Skin of body (tissue), 2 donors: Measurements from ENCODE around the gene ZNF316. TPM values are rescaled to one million over a fixed set of nuclear protein-coding genes. Genes with fewer than 3 reads are reported as not detected.
"Not testable (repeated sequence)": the region's sequence is repeated elsewhere in the genome, so short reads cannot be mapped to it uniquely, and the experiment has no call there.

Experiments used
- DNase-seq: peaks from one replicate; lab custom pipeline; 2025; lab: John Stamatoyannopoulos, UW
- total RNA-seq: library from RNA; depleted of rRNA; stranded (reverse); fragments of >200 nt; gene quantifications from one replicate; pipeline ENCODE4 v1.2.3, GENCODE V29; 2014

Gene ZNF316
- total RNA-seq, 1 donor from 2014 or later: 13.4 TPM

DNA sequence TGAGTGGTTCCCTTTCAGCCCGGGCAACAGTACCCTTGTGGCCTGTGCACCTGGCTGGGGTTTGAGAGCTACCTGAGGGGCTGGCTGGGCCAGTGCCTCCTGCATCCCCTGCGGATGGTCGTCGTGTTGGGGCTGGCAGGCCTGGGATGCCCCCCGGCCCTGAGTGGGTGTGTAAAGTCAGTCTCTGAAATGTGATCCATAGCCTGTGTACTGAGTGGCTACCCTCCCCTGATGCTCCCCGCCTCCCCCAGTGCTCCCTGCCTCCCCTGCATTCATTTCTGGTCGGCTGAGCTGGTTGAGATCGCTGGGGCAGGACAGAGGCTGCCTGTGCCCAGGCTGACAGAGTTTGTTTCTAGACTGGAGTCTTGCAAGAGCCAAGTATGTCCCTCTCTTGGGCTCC is 9.3 kb downstream of the ZNF316 start:
- DNase-seq: no peak

DNA sequence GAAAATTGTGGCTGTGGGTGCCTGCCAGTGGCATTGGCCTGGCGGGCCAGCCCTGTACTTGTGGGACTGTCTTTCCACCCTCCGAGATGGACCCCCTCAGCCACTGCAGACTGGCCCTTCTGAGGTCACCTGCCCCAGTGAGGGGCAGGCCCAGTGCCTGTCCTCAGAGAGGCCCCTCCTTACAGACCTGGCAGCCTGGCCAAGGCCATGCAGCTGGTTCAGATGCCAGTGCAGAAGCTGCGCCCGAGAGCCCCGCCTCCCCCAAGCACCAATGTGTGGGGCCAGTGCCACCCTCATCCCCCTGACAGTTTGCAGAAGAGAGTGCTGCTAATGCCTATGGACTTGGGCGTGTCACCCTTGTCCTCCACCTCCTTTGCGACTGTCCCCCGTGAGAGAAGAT is 10.0 kb downstream of the ZNF316 start:
- DNase-seq: no peak

DNA sequence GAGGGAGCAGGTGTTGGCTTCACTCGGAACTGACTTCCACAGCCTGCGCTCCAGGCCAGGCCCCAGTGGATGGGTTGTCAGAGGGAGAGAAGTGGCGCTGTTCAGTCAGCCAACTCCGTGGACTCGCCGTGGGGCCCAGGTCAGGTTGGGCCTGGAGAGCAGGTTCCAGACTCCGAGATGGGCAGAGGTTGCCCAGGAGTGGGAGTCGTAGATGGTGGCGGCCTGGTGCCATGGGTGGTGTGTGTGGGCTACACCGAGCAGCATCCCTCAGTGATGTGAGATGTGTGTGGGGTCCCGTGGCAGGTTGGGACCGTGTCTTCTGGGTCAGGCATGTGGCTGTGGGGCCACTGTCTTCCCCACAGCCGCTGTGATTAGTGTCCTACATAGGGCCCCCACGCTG is 10.4 kb downstream of the ZNF316 start:
- DNase-seq: no peak

DNA sequence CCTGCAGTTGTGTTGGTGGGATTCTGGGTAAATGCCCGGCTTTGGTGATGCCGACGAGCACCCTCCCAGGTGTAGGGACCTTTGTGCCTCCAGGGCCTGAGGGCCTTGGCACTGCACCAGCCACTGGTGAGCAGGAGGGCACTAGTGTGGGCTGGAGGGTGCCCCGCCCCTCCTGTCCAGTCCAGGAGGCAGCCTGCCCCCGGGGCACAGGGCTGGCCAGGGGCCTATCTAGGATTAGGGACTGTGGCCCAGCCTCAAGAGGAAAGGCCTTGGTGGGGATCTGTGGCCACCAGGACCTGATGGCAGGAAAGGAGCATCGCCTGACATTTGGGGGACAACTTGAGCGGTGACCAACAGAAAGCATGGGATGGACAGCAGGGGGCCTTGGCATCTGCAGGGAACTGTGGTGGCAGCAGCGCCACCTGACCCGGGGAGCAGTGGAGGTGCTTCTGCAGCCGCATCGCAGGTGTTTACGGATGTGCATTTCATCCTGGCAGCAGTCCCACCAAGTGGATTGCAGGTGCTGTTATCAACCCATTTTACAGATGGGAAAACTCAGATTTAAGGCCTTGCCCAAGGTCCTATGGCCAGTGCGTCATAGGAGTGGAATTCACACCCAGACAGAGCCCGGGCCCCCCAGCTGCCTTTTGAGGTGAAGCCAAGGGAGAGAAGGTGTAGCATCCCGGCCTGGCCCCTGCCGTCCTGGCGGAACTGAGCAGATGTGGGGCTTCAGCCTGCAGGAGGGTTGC is 11.1 kb downstream of the ZNF316 start:
- no peak for DNase-seq

DNA sequence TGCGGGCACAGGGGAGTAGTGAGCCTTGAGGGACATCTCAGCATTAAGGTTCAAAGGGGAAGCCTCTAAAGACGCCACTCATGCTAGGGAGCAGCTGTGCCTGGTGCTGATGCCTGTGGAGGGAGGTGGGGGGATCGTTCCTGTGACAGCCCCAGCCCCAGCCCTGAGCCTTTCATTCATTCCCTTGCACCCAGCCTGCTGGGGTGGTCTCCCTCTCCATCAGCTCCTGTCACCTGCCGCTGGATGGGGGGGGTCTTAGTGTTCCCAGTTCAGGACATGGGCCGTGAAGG is 11.6 kb downstream of the ZNF316 start:
- no peak for DNase-seq

DNA sequence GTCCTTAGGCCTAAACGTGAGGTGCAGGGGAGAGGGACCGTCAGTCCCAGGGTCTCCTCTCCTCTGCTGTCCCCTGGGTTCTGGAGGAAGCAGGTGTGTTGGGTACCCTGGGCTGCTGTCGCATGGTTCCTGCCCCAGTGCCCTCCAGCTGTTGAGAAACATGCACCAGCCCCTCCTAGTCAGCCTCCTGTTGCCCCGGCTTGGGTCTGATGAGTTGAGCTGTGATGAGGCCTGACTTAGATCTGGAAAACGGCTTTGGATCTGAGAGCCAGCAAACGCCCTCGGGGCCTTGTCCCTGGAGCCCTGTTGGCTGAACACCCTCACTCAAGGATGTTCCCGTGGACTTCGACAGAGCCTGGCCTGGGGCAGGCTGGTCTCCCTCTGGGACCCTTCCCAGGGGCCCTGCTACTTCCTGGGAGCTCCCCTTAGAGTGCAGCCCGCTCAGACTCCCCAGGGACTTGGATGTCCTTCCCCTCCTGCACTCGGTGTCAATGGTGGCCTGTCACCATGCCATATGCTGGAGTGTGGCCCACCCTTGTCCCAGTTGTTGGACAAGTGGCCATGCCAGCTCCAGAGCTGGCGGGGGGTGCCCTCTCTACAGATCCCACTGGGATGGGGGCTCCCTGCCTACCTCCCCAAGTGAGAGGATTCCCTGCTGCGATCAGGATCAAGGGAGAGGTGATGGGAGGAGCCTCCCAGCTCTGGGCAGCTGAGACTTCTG is 12.3 kb downstream of the ZNF316 start:
- DNase-seq: no peak

DNA sequence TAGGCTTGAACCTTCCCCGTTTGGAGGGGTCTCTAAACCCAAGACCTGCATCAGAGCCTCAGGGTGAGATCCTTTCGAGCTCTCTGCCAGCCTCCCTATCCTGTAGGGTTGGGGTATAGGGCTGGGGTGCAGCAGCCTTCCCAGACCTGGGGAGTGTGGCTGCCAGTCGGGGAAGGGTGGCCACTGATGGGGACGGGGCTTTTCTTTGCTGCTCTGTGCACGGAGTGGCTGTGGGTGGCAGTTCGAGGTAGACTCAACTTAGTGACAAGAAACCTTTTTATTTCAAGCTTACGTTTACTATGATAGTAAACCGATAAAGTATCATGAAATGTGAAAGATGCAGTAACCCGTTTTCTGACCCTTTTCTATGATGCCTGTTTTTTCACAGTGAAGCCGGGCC is 13.0 kb downstream of the ZNF316 start:
- DNase-seq: no peak

DNA sequence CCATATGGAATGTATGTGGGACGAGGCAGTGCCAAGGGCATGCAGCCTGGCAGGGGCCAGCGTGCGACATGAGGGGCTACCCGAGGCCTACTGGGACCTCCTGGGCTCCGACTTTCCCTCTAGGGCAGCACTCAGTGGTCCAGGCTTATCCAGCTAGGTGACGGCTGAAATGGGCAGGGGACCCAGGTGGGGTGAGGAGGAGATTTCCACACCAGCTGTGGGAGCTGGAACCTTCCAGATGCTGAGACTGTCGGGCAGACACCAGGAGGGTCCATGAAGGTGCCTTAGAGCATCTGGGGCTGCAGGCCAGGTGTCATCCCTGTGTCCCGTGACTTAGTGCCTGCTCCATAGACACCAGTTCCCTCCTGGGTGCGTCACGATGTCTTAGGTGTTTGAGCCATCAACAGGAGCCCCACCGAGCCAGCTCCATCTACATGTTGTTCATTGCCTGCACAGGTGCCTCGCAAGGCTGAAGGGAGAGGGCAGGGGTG is 13.4 kb downstream of the ZNF316 start:
- DNase-seq: no peak

DNA sequence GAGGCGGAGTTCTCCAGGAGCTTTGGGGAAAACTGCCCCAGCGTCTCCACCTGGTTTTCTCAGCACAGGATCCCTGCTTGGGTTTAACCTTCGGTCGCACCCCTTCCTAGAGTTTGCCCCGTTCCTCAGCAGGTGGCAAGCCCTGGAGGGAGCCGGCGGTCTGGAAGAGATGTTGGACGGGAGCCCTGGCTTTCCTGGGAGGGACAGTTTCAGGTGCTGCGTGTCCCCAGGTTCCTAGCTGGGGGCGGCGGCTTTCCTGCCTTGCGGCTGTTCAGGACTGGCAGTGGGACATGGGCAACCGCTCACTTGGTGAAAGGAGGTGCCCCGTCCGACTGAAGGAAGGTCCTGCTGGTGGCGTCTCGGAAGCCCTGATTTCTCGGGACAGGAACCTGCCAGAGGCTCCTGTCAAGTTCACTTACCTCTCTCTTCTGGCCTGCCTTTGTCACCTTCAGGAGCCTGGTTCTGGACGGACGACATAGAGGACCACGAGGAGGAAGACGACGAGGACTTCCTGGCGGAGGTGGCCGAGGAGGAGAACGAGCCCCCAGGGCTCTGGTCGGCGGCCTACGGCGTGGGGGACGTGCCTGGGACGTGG is 14.8 kb downstream of the ZNF316 start:
- no peak for DNase-seq

DNA sequence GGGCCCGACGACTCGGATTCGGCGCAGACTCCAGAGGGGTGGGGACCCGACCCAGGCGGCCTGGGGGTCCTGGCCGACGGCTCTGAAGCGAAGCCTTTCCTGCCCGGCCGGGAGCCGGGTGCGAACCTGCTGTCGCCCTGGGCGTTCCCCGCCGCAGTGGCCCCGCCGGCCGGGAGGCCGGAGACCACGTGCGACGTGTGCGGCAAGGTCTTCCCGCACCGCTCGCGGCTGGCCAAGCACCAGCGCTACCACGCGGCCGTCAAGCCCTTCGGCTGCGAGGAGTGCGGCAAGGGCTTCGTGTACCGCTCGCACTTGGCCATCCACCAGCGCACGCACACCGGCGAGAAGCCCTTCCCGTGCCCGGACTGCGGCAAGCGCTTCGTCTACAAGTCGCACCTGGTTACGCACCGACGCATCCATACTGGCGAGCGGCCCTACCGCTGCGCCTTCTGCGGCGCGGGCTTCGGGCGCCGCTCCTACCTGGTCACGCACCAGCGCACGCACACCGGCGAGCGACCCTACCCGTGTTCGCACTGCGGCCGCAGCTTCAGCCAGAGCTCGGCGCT is 15.4 kb downstream of the ZNF316 start:
- no peak for DNase-seq

DNA sequence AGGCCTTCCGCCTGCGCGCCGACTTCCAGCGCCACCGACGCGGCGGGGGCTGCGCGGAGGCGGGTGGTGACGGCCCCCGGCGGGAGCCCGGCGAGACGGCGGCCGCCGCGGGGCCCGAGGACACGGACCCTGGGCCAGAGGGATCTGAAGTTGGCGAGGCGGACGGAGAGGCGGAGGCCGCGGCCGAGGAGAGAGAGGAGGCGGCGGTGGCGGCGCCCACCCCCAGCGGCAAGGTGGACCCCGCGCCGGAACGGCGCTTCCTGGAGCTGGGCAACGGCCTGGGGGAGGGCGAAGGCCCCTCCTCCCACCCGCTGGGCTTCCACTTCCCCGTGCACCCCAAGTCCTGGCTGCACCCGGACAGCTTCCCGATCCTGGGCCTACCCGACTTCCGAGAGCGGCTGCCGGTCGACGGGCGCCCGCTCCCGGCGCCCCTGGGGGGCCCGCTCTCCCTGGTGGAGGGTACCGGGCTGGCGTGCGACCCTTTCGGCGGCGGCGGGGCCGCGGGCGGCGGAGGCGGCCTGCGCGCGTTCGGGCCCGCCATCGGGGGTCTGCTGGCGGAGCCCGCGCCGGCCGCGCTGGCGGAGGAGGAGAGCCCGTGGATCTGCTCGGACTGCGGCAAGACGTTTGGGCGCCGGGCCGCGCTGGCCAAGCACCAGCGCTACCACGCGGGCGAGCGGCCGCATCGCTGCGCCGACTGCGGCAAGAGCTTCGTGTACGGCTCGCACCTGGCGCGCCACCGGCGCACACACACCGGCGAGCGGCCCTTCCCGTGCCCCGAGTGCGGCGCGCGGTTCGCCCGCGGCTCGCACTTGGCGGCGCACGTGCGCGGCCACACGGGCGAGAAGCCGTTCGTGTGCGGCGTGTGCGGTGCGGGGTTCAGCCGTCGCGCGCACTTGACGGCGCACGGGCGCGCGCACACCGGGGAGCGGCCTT is 16.2 kb downstream of the ZNF316 start:
- no peak for DNase-seq

DNA sequence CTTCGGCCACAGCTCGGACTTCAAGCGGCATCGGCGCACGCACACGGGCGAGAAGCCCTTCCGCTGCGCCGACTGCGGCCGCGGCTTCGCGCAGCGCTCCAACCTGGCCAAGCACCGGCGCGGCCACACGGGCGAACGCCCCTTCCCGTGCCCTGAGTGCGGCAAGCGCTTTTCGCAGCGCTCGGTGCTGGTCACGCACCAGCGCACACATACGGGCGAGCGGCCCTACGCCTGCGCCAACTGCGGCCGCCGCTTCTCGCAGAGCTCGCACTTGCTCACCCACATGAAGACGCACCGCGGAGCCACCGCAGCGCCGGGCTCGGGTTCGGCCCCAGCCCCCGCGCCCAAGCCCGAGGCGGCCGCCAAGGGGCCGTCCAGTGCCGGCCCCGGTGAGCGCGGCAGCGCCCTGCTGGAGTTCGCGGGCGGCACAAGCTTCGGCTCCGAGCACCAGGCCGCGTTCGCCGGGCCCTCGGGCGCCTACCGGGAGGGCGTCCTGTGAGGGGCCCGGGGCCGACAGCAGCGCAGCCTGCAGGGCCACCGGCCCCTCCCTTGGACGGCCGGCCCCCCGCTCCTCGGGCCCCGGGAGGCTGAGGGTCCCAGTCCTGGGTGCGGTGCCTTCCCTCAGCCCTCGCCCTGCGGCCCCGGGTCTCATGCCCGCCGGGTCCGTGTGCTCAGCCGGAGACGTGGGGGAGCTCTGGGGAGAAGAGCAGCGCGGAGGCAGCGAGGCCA is 17.2 kb downstream of the ZNF316 start:
- DNase-seq: no peak

DNA sequence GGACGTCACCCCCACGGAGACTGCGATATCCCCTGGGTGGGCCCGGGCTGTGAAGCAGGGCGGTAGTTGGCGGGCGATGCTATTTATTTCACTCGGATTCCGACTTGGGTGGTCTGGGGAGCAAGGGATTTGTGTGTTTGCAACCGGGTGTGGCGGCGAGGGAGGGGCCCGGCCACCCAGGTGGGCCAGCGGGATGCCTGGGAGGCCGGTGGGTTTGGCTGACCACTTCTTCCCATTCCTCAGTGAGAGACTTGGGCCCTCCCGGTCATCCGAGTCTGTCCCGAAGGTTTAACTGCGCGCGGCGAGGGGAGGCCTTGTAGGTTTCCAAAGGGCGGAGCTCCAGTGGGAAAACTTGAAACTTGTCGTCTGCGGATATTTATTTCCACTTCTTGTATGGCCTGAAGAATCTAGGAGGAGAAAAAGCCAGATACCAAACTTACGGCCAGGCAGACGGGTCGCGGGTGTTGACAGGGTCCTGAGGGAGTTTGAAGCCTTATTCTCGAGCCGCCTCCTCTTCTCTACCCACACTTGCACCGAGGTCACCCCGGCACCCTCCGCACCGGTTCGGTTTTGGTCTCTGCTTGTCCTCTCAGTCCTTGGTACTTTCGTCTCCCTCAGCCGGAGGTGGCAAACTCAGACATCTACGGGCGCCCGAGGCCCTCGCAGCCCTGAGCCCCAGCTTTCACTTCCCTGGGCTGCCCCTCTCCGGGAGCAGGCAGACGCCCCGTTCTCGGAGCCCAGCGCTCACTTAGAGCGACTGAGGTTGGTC is 17.9 kb downstream of the ZNF316 start:
- no peak for DNase-seq

DNA sequence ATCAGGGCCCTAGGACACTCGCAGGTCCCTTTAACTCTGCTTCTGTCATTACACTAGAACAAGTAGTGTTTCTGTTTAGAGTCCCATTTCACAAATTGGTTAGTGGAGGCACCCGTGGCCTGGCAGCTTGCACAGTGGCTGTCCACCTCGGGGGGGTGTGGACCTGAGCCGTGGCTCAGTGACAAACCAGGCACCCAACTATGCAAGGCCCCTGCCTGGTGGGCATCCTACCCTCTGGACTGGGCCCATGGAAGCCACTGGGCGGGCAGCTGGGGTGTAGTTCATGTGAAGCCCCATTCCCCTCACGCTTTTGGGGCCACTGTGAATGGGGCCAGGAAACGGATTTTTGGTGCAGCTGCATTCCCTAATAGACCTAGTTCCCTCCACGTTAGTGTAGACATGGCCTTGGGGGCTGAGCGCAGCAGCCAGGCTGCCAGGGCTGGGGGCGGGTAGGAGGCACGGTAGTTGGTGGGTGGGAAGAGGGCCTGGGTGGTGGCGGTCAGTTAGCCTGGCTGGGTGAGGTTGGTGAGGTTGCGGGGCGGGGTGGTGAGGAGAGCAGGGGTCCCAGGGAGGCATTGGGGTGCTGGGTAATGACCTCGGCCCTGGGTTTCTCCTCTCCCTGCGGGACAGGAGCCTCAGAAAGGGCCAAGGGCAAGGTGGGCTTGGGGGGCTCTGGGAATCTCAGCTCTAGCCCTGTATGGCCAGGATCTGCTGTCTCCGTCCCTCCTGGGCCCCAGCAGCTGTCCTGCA is 18.7 kb downstream of the ZNF316 start:
- no peak for DNase-seq

DNA sequence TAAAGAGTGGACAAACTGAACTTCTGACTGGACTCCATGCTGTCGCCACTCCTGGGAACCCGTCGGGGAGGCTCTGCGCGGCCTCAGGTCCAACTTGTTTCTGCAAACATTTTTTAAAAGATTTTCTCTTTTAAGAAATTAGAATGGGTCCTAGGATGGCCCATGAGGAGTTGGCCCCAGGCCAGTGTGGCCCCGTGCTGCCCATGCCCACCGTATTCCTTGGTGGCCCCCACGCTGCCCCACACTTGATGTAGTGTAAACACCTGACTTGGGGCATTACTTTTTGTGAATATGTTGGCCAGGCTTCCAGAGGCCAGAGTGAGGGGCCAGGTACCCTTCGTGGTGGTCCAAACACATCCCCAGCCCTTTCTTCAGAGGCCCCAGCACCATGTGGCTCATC is 19.3 kb downstream of the ZNF316 start:
- DNase-seq: no peak

DNA sequence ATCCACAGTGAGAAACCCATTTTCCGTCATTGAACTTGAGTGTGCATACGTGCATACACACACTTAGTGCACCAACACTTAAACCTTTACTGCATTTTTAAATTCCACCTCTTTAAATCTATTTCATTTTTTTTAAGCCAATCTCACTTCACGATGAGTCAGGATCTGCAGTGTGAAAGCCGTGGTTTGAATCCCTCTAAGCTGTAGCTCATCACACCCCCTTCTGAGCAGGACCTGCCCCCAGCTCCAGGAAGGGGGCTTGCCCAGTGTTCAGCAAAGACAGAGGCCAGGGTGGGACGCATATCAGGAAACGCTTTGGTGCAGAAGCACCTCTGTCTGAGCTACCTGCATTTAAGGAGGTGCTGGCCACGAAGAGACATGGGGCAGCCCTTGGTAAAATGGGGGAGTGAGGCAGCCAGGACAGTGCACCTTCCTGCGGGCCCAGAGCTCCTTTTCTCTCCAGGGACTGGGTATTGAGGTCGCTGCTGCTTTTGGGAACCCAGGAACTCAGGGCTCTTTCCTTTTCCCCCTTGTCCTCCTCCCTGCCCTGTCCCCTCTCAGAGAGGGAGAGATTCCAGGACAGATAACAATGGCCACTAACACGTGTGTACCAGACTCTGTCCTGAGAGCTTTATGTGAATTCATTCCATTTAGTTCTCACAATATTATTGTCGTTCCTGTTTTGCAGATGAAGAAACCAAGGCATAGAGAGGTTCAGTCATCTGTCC is 21.7 kb downstream of the ZNF316 start:
- no peak for DNase-seq

DNA sequence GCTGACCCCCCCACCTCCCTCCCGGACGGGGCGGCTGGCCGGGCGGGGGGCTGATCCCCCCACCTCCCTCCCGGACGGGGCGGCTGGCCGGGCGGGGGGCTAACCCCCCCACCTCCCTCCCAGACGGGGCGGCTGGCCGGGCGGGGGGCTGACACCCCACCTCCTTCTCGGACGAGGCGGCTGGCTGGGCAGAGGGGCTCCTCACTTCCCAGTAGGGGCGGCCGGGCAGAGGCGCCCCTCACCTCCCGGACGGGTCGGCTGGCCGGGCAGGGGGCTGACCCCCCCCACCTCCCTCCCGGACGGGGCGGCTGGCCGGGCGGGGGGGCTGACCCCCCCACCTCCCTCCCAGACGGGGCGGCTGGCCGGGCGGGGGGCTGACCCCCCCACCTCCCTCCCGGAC is 33.7 kb downstream of the ZNF316 start:
- DNase-seq: not testable (repeated sequence)

DNA sequence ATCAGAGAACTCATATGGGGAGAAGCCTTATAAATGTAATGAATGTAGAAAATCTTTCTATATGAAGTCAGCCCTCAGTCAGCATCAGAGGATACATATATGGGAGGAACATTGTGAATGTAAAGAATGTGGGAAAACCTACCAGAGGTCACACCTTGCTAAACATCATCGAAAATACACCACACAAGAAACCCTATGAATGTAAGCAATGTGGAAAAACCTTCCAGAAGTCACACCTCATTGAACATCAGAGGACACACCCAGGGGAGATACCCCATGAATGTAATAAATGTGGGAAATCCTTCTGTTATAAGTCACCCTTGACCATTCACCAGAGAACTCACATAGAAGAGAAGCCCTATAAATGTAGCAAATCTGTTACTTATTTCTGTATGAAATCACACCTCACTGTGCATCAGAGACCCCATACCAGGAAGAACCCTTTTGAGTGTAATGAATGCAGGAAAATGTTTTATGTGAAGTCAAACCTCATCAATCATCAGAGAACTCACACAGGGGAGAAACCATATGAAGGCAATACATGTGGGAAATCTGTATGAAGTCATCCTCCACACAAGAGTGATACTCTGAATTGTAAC is 38.8 kb downstream of the ZNF316 start:
- DNase-seq: no peak
